BLaER1 (cell line): ENCODE measurements around the gene NID2.

Experiments used
- H3K27ac ChIP-seq: shearing (Covaris generic); formaldehyde crosslinking; 2 replicates; pipeline ENCODE4 v1.8.1; 2022
- H3K27me3 ChIP-seq: shearing (Covaris generic); formaldehyde crosslinking; 2 replicates; pipeline ENCODE4 v1.8.1; 2022
- H3K36me3 ChIP-seq: shearing (Covaris generic); formaldehyde crosslinking; 2 replicates; pipeline ENCODE4 v1.8.1; 2022
- H3K4me1 ChIP-seq: shearing (Covaris generic); formaldehyde crosslinking; 2 replicates; pipeline ENCODE4 v1.8.1; 2022
- H3K4me2 ChIP-seq: shearing (Covaris generic); formaldehyde crosslinking; 2 replicates; pipeline ENCODE4 v1.8.1; 2022
- H3K4me3 ChIP-seq: shearing (Covaris generic); formaldehyde crosslinking; 2 replicates; pipeline ENCODE4 v1.8.1; 2022
- H3K9ac ChIP-seq: shearing (Covaris generic); formaldehyde crosslinking; 2 replicates; pipeline ENCODE4 v1.8.1; 2022
- H3K9me3 ChIP-seq: shearing (Covaris generic); formaldehyde crosslinking; 2 replicates; pipeline ENCODE4 v1.8.1; 2022
- H4K20me1 ChIP-seq: shearing (Covaris generic); formaldehyde crosslinking; 2 replicates; pipeline ENCODE4 v1.8.1; 2022
- Cebpa-rat ChIP-seq: shearing (Covaris generic); IDR thresholded peaks from 2 replicates; pipeline ENCODE4 v1.8.1; 2022

NID2 gene

DNA sequence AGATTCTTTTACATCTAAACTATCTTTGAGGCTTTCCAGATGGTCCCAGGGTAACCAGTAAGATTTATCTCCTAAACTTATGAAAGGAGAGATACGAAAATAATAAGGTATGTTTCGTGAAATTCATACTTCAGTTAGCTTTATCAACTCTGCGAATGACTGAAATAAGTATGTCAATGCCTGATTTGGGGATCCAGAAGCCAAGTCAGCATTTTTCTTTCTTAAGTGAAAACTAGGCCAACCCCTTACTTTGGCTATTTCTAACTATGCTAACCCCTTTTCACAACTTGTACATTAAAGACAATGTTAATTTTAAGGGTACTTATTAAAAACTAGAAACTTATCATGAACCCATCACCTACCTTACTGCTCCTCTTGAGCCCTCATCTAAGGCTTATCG, 26.9 kb upstream of the NID2 start:
- Histone ChIP-seq H3K4me2 (no peak overlapping the region), H3K4me3 (no peak overlapping the region), H3K36me3 (no peaks in the 10 kb centered on the region), H3K9ac (no peak overlapping the region), H3K4me1 (no peaks in the 10 kb centered on the region), H3K9me3 (no peaks in the 10 kb centered on the region), H3K27me3 (no peaks in the 10 kb centered on the region), H3K27ac (no peak overlapping the region), H4K20me1 (no peaks in the 10 kb centered on the region)
- no peak for TF ChIP-seq Cebpa-rat

DNA sequence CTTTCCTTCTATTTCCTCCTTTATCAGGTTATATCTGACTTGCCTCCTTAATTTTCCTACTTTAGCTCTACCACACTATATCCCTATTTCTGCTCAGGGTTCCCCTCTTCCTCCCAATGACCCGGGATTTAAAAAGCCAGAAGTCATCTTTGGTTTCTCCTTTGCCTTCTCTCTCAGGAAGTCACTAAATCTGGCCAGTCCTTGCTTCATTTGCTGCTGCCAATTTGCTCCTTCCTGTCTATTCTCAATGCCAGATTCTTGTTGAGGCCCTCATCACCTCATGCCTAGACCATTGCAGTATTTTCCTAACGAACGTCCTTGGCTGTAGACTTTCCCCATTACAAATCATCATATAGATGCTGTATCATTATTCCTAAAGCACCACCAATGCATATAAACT, 26.5 kb upstream of the NID2 start:
- Histone ChIP-seq H3K9me3 (no peaks in the 10 kb centered on the region), H3K27me3 (no peaks in the 10 kb centered on the region), H3K27ac (no peak overlapping the region), H3K4me2 (no peak overlapping the region), H3K4me1 (no peaks in the 10 kb centered on the region), H3K9ac (no peak overlapping the region), H4K20me1 (no peaks in the 10 kb centered on the region), H3K4me3 (no peak overlapping the region), H3K36me3 (no peaks in the 10 kb centered on the region)
- no peak for TF ChIP-seq Cebpa-rat

DNA sequence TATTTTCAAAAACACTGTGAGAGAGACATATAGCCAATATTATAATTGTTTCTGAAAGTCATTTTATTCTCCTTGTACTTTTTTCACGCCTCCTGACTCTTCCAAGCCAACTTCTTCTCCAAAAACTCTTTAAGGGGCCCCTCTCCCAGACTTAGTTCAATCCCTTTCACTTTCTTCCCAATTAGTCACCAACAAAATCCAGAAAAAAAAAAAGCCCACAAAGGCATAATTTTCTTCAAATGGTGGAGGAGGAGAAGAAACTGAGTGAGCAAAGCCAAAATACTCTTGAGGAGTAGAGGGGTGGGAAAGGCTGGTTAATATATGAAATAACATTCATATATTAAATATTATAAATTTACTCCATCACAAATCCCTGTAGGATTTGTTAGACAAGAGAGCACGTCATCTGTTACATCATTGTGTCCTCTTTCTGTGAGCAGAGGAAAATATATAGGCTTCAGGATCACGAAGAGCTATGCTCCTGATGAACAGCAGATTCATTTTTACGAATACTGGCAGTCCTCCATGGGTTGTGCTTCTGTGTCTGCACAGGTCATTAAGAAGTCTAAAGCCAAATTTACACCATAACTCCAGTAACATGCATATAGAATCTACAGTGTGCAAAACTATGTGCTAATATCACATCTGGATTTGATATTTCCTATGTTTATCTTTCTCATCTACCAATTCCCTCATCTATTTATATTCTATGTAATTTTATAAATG, 25.9 kb upstream of the NID2 start:
- Histone ChIP-seq H3K9ac (no peak overlapping the region), H4K20me1 (no peaks in the 10 kb centered on the region), H3K36me3 (no peaks in the 10 kb centered on the region), H3K9me3 (no peaks in the 10 kb centered on the region), H3K27ac (no peak overlapping the region), H3K4me1 (no peaks in the 10 kb centered on the region), H3K4me3 (no peak overlapping the region), H3K4me2 (no peak overlapping the region), H3K27me3 (no peaks in the 10 kb centered on the region)
- TF ChIP-seq Cebpa-rat = no peak

DNA sequence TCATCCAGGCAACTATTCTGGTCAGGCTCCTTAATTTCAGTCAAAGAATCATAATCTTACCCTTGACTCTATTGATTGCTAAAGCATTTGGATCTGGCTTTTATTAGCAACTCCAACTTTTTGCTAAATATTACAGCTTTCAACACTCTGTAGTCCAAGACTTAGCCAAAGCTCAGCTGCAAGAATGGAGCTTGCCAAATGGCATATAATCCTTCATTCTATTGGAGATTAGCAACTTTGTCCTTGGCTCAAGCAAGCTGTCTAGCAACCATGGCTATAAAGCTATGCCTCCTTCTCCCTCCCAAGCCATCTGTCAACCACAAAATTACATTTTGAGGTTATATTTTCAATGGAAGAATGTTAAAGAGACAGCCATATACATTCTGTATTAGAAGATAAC, 23.1 kb upstream of the NID2 start:
- Histone ChIP-seq H3K36me3 (no peaks in the 10 kb centered on the region), H3K9me3 (no peaks in the 10 kb centered on the region), H3K9ac (no peak overlapping the region), H3K4me3 (no peak overlapping the region), H3K4me2 (no peak overlapping the region), H3K4me1 (no peaks in the 10 kb centered on the region), H3K27ac (no peak overlapping the region), H4K20me1 (no peaks in the 10 kb centered on the region), H3K27me3 (no peaks in the 10 kb centered on the region)
- TF ChIP-seq Cebpa-rat = no peak

DNA sequence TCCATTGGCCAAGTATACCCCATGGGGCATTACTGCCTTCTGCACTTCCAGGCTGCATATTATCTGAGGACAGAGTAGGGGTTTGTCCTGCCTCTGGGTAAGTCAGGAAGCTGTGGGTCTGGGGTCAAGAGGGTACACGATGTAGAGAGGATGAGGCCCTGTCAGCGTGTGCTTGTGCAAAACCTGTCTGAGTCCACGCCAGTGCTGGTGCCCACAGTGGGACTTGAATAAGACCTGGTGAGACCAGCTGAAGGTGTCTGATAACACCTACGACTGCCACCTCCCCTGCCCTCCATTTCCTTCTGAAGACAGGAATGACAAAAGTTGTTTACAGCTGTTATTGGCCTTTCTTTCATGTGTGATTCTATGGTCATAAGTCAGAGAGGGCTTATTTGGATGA, 22.1 kb upstream of the NID2 start:
- no peak overlapping the region for H3K4me2 ChIP-seq
- H3K9ac ChIP-seq = no peak overlapping the region
- no peak overlapping the region for H3K4me3 ChIP-seq
- 0 out of 2 replicates have a peak, but pooled peaks cover under 1% of the 10 kb centered on the region for H3K9me3 ChIP-seq
- H3K36me3 ChIP-seq = no peaks in the 10 kb centered on the region
- no peak overlapping the region for H3K27ac ChIP-seq
- no peaks in the 10 kb centered on the region for H3K4me1 ChIP-seq
- H3K27me3 ChIP-seq = no peaks in the 10 kb centered on the region
- H4K20me1 ChIP-seq = no peaks in the 10 kb centered on the region
- TF ChIP-seq Cebpa-rat = no peak

DNA sequence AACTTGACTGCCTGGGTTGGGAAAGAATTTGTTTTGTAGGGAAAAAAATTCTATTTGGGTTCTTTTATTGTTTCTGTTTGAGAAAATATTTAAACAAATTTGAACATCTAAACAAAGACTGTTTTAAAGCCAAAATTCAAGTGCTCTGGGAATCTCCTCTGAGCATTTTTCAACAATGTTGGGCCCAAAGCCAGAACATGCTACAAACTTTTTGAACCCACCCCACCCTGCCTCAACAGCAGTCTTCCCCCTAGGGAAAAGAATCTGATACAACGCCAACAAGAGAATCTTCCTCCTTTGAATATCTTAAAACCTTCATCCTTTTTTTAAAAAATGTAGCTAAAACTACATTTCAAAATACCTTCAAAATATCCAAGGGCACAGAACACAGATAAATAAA, 20.4 kb upstream of the NID2 start:
- Histone ChIP-seq H3K9ac (no peak overlapping the region), H3K4me1 (no peaks in the 10 kb centered on the region), H3K9me3 (peaks cover 17% of the 10 kb centered on the region), H3K4me3 (no peak overlapping the region), H3K4me2 (no peak overlapping the region), H3K27ac (no peak overlapping the region), H3K27me3 (no peaks in the 10 kb centered on the region), H3K36me3 (no peaks in the 10 kb centered on the region), H4K20me1 (no peaks in the 10 kb centered on the region)
- no peak for TF ChIP-seq Cebpa-rat

DNA sequence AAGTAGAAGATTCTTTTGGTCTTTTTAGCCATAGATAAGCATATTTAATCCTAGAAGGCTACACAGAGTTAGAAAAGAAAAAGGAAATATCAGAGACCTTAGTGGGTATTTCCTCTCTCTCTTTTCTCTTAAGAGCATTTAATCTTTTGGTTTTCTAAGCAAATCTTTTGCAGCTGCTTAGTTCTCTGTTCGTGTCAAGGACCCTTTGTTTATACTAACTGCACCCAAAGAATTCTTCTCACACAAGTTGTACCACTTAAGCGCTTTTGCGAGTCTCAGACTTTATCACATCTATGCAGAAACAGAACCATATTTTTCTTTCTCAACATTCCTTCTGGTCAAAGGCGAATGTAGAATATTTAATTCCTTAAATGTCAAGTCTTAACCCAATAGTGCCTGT, 17.9 kb upstream of the NID2 start:
- H3K4me1 ChIP-seq = no peaks in the 10 kb centered on the region
- no peaks in the 10 kb centered on the region for H4K20me1 ChIP-seq
- no peak overlapping the region for H3K9ac ChIP-seq
- no peak overlapping the region for H3K27ac ChIP-seq
- no peaks in the 10 kb centered on the region for H3K36me3 ChIP-seq
- no peaks in the 10 kb centered on the region for H3K27me3 ChIP-seq
- TF ChIP-seq Cebpa-rat = no peak
- no peak overlapping the region for H3K4me2 ChIP-seq
- no peak overlapping the region for H3K4me3 ChIP-seq
- H3K9me3 ChIP-seq = peaks cover 25% of the 10 kb centered on the region

DNA sequence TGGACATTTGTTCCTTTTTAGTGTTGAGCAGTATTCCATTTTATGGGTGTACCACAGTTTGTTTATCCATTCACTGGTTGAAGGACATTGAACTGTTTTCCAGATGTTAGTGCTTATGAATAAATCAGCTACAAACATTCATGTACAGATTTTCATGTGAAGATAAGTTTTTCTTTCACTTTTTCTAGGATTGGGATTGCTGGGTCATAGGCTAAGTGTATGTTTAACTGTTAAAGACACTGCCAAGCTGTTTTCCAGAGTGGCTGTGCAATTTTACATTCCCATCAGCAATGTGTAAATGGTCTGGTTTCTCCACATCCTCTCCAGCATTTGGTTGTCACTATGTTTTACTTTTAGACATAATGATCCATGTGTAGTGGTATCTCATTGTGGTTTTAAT, 14.0 kb upstream of the NID2 start:
- H3K9me3 ChIP-seq = peaks cover 25% of the 10 kb centered on the region
- H3K4me1 ChIP-seq = peaks cover 15% of the 10 kb centered on the region
- H3K4me2 ChIP-seq = no peak overlapping the region
- TF ChIP-seq Cebpa-rat = no peak
- no peaks in the 10 kb centered on the region for H3K27me3 ChIP-seq
- H3K36me3 ChIP-seq = no peaks in the 10 kb centered on the region
- no peak overlapping the region for H3K27ac ChIP-seq
- H3K4me3 ChIP-seq = no peak overlapping the region
- H3K9ac ChIP-seq = no peak overlapping the region
- H4K20me1 ChIP-seq = no peaks in the 10 kb centered on the region

DNA sequence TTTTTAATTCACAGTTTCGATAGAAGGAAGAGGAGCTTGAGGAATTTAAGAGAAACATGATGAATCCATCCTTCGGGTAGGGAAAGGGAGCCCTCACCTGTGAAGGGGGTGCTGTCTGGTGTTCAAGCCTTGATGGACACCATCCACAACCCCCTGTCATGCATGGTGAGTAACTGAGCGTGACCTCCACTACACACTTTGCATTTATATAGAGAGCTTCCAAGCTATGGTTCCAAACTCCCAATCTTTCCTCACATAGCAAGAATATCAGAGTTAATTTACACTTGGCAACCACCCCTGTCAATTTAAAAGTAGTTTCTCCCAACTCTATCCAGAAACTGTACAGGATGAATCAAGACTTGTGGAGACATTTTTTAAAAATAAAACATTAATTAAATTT, 13.1 kb upstream of the NID2 start:
- Histone ChIP-seq H3K27ac (no peak overlapping the region), H3K36me3 (no peaks in the 10 kb centered on the region), H3K4me1 (peaks cover 24% of the 10 kb centered on the region), H3K27me3 (no peaks in the 10 kb centered on the region), H3K4me2 (no peak overlapping the region), H3K9me3 (peaks cover 25% of the 10 kb centered on the region), H3K4me3 (no peak overlapping the region), H3K9ac (no peak overlapping the region), H4K20me1 (no peaks in the 10 kb centered on the region)
- TF ChIP-seq Cebpa-rat = no peak

DNA sequence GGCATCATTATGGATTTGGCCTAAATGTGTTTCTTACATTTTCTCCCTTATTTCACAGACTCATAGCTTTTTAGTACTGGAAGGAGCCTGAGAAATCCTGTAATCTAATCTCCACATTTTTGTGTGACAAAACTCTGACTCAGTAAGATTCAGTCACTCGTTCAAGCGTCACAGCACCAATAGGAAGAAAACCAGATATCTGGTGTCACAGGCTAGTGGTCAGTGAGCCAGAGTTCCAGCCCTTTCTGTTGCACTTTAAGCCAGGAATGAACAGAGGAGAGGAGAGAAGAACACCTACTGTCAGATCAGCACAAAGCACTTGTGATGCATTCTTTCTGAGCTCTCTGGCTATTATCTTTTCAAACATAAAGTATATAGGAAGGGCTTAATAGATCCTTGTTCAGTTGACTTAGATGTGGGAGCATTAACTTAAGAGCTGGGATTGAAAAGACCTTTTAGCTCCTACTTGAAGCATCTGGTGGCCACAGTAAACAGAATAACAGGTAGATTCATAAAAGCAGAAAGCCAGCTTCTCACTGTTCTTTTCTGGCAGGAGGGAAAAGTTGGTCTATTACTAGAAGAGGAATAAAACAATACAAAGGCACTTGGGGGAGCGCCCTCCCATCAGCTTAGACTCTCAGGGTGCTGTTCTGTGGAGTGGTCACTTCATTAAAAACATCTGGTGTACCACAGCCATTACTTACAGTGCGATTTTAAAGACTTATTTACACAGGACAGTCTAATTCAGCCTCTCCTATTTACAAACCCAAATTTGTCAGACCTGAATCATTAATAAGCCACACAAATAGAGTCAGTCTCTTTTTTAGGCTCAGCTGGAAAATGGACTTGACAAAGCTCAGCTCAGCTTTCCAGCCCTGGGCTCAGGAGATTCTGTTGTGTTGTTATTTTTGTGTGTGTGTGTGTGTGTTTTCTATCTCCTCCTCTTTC, 12.2 kb upstream of the NID2 start:
- Histone ChIP-seq H3K27ac (no peak overlapping the region), H3K4me1 (peaks cover 27% of the 10 kb centered on the region), H3K9ac (no peak overlapping the region), H3K4me3 (no peak overlapping the region), H3K9me3 (peaks cover 33% of the 10 kb centered on the region), H3K27me3 (no peaks in the 10 kb centered on the region), H4K20me1 (no peaks in the 10 kb centered on the region), H3K36me3 (no peaks in the 10 kb centered on the region), H3K4me2 (no peak overlapping the region; the same call in 1 of the 2 replicates)
- TF ChIP-seq Cebpa-rat = no peak
